Effector memory CD4-positive, alpha-beta T cell (primary cell): Measurements from ENCODE around the gene ST8SIA1.
A peak's percentile ranks its signal among the peaks of the same experiment; 100 is the strongest.

ENCODE experiments used
- DNase-seq, 3 donors: peaks; one replicate each; pipeline ENCODE4 v3.0.0-alpha.2; 2020
- H3K27ac ChIP-seq: 2 replicates; pipeline ENCODE4 v1.7.0; 2013; ENCODE audit warnings: mild to moderate bottlenecking, low read length, moderate library complexity; ENCODE audit not compliant: insufficient read depth, poor library complexity, severe bottlenecking
- H3K27me3 ChIP-seq: replicated peaks from 2 replicates; pipeline ENCODE4 v1.7.0; 2013; ENCODE audit warnings: mild to moderate bottlenecking, low read length; ENCODE audit not compliant: insufficient read depth, control insufficient read depth, poor library complexity, severe bottlenecking
- H3K36me3 ChIP-seq: 2 replicates; pipeline ENCODE4 v1.7.0; 2013; ENCODE audit warnings: mild to moderate bottlenecking, low read length, moderate library complexity; ENCODE audit not compliant: control insufficient read depth, insufficient read depth
- H3K4me1 ChIP-seq: 2 replicates; pipeline ENCODE4 v1.7.0; 2013; ENCODE audit warnings: low read length, mild to moderate bottlenecking; ENCODE audit not compliant: control insufficient read depth, insufficient read depth, poor library complexity, severe bottlenecking
- H3K4me3 ChIP-seq: 2 replicates; pipeline ENCODE4 v1.7.0; 2013; ENCODE audit warnings: low read length, low read depth, mild to moderate bottlenecking; ENCODE audit not compliant: insufficient read depth, poor library complexity, severe bottlenecking
- H3K9me3 ChIP-seq: 2 replicates; pipeline ENCODE4 v1.7.0; 2013; ENCODE audit warnings: mild to moderate bottlenecking, low read length, moderate library complexity; ENCODE audit not compliant: control insufficient read depth

Gene ST8SIA1

GRCh38 chr12:22250762-22251161 is 83.7 kb downstream of the ST8SIA1 start:
- Histone ChIP-seq H3K4me1 (no peaks in the 10 kb centered on the region), H3K27me3 (no peaks in the 10 kb centered on the region), H3K27ac (no peak overlapping the region), H3K4me3 (no peak overlapping the region), H3K9me3 (no peaks in the 10 kb centered on the region), H3K36me3 (peaks cover 4% of the 10 kb centered on the region)
- DNase-seq: peak in 1 of 3 donors; percentile 1

- Histone ChIP-seq H3K36me3 (no peaks in the 10 kb centered on the region), H3K9me3 (no peaks in the 10 kb centered on the region), H3K27ac (no peak overlapping the region), H3K4me3 (no peak overlapping the region), H3K27me3 (no peaks in the 10 kb centered on the region), H3K4me1 (no peaks in the 10 kb centered on the region)
- DNase-seq: no peak
Observed at GRCh38 chr12:22248571-22249115, 85.9 kb downstream of the ST8SIA1 start.

- Histone ChIP-seq H3K4me3 (no peak overlapping the region), H3K27ac (no peak overlapping the region), H3K4me1 (no peaks in the 10 kb centered on the region), H3K36me3 (no peaks in the 10 kb centered on the region), H3K27me3 (no peaks in the 10 kb centered on the region), H3K9me3 (no peaks in the 10 kb centered on the region)
- DNase-seq: no peak
Observed at GRCh38 chr12:22248121-22248520, 86.4 kb downstream of the ST8SIA1 start.

GRCh38 chr12:22246217-22246846 is 88.2 kb downstream of the ST8SIA1 start:
- Histone ChIP-seq H3K4me1 (no peaks in the 10 kb centered on the region), H3K27me3 (no peaks in the 10 kb centered on the region), H3K36me3 (no peaks in the 10 kb centered on the region)

GRCh38 chr12:22242726-22243125 is 91.8 kb downstream of the ST8SIA1 start:
- DNase-seq: no peak
- H3K9me3 ChIP-seq: no peaks in the 10 kb centered on the region
- H3K4me3 ChIP-seq: no peak overlapping the region
- no peaks in the 10 kb centered on the region for H3K4me1 ChIP-seq
- H3K27me3 ChIP-seq: no peaks in the 10 kb centered on the region
- H3K27ac ChIP-seq: no peak overlapping the region
- no peaks in the 10 kb centered on the region for H3K36me3 ChIP-seq

More at GRCh38 chr12:22246217-22246846, 88.2 kb downstream of the ST8SIA1 start:
- Histone ChIP-seq H3K4me3 (no peak overlapping the region), H3K27ac (no peak overlapping the region), H3K9me3 (no peaks in the 10 kb centered on the region)
- no peak for DNase-seq

GRCh38 chr12:22238211-22238610 is 96.3 kb downstream of the ST8SIA1 start:
- Histone ChIP-seq H3K36me3 (no peaks in the 10 kb centered on the region), H3K27me3 (no peaks in the 10 kb centered on the region), H3K4me3 (no peak overlapping the region), H3K9me3 (no peaks in the 10 kb centered on the region), H3K4me1 (no peaks in the 10 kb centered on the region), H3K27ac (no peak overlapping the region)
- no peak for DNase-seq

- no peak for DNase-seq
- Histone ChIP-seq H3K36me3 (no peaks in the 10 kb centered on the region), H3K9me3 (no peaks in the 10 kb centered on the region), H3K4me1 (no peaks in the 10 kb centered on the region), H3K4me3 (no peak overlapping the region), H3K27ac (no peak overlapping the region), H3K27me3 (no peaks in the 10 kb centered on the region)
Observed at GRCh38 chr12:22234561-22234960, 99.9 kb downstream of the ST8SIA1 start.

- no peak for DNase-seq
- Histone ChIP-seq H3K9me3 (no peaks in the 10 kb centered on the region), H3K27me3 (no peaks in the 10 kb centered on the region), H3K4me3 (no peak overlapping the region), H3K36me3 (no peaks in the 10 kb centered on the region), H3K27ac (no peak overlapping the region), H3K4me1 (no peaks in the 10 kb centered on the region)
Observed at GRCh38 chr12:22231836-22232235, 102.7 kb downstream of the ST8SIA1 start.

- H3K4me1 ChIP-seq: no peaks in the 10 kb centered on the region
- no peaks in the 10 kb centered on the region for H3K27me3 ChIP-seq
- H3K36me3 ChIP-seq: no peaks in the 10 kb centered on the region
- H3K27ac ChIP-seq: no peak overlapping the region
- no peaks in the 10 kb centered on the region for H3K9me3 ChIP-seq
- no peak overlapping the region for H3K4me3 ChIP-seq
- no peak for DNase-seq
Observed at GRCh38 chr12:22231078-22231477, 103.4 kb downstream of the ST8SIA1 start.

- no peaks in the 10 kb centered on the region for H3K36me3 ChIP-seq
- H3K27ac ChIP-seq: no peak overlapping the region
- no peak for DNase-seq
- H3K4me1 ChIP-seq: peaks cover 4% of the 10 kb centered on the region
- H3K9me3 ChIP-seq: no peaks in the 10 kb centered on the region
- no peak overlapping the region for H3K4me3 ChIP-seq
- no peaks in the 10 kb centered on the region for H3K27me3 ChIP-seq
Observed at GRCh38 chr12:22230280-22230794, 104.2 kb downstream of the ST8SIA1 start.
